GM19351 (cell line): ENCODE results near the gene FAM177B.

Source experiments
- ATAC-seq: cut with Tn5 transposase; IDR thresholded peaks from one replicate; pipeline ENCODE4 v1.9.1; 2021; ENCODE audit warnings: mild to moderate bottlenecking, moderate library complexity; ENCODE audit not compliant: unreplicated experiment

FAM177B gene

GRCh38 chr1:222784916-222785315 is 47.9 kb downstream of the FAM177B start:
- ATAC-seq = no peak

- ATAC-seq = no peak
These were observed 48.5 kb downstream of the FAM177B start for GRCh38 chr1:222785529-222785928.

DNA sequence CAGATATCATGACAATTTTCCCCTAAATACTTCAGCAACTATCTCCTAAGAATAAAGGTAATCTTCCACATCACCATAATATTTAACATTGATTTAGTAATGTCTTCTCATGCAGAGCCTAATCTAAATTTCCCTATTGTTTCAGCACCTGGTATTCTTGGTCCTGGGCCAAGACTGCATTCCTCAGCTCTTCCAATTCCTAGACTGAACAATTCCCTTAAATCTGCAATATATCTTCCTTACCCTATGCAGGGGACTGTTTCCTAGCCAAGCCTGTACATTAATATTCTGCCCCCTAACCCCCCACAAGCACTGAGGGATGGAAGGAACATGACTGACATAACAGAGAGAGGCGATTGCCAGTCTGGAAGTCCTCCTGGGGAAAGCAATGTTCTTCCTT is 49.1 kb downstream of the FAM177B start:
- no peak for ATAC-seq

- no peak for ATAC-seq
These were observed 50.7 kb downstream of the FAM177B start for GRCh38 chr1:222787729-222788128.

DNA sequence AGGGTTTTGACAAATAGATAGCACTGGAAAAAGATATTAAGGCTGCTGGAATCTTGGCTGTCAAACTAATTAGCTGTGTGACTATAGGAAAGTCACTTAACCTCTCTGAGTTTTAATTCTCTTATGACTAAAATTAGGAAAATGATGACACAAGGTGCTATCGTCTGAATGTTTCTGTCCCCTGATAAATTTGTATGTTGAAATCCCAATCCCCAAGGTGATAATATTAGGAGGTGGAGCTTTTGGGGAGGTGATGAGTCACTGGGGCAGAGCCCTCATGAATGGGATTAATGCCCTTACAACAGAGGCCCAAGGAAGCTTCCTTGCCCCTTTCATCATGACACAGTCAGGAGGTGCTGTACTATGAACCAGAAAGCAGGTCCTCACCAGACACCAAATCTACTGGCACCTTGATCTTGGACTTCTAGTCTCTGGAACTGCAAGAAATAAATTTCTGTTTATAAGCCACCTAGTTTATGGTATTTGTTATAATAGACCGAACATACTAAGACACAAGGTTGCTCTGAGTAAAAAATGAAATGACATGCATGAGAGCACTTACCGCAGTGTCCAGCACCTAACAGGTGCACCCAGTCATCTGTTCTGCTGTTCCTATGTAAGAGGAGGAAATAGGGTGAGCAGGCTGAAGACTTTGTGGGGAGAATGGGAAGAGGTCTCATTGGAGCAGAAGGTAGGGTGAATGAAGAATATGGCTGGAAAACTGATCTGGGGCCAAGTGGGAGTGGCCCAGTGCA is 51.6 kb downstream of the FAM177B start:
- ATAC-seq = peak; percentile 68

- ATAC-seq = no peak
These were observed 53.1 kb downstream of the FAM177B start for GRCh38 chr1:222790115-222790514.

- no peak for ATAC-seq
These were observed 53.5 kb downstream of the FAM177B start for GRCh38 chr1:222790520-222790919.

GRCh38 chr1:222791006-222791710 is 54.2 kb downstream of the FAM177B start:
- no peak for ATAC-seq

- no peak for ATAC-seq
These were observed 55.7 kb downstream of the FAM177B start for GRCh38 chr1:222792744-222793143.

GRCh38 chr1:222794656-222795474 is 57.9 kb downstream of the FAM177B start:
- no peak for ATAC-seq

GRCh38 chr1:222798116-222798515 is 61.1 kb downstream of the FAM177B start:
- no peak for ATAC-seq

DNA sequence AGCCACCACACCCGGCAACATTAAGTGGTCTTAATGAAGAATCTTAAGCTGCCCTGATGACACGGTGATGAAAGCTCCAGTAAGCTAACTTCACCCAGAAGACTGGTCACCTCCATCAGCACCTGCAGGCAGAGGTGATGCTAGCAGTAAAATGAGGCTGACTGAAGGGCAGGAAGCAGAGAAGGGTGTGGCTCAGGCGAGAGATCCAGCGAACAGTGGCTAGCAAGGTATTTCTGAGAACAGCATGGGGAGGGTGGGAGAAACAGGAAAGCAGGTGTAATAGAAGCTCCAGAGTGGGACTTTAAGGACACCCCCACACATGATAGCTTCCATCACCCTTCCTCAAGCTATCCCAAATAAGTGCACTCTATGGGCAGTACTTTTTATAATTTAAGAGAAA is 62.0 kb downstream of the FAM177B start:
- no peak for ATAC-seq
